ENCODE data around the gene GAPVD1. TPM values are rescaled to one million over a fixed set of nuclear protein-coding genes. Genes with fewer than 3 reads are reported as not detected.

The GAPVD1 gene
- total and polyA plus RNA-seq, 4 donors, result 10.6 to 138 (median 35.2) TPM

GRCh38 chr9:125411171-125411756 lies 149.6 kb downstream of the GAPVD1 start:
- Histone ChIP-seq H3K27me3 (ENCODE audit: control insufficient read depth in 3 of 3, insufficient read depth in 3 of 3, low read length in 2 of 3) (peaks cover 0 to 4% (median 0%) of the 10 kb centered on the region in 3 donors), H3K4me3 (no peak overlapping the region), H3K27ac (ENCODE audit: low read depth in 1 of 2, low read length in 1 of 2) (no peak overlapping the region), H3K4me1 (ENCODE audit: control insufficient read depth in 5 of 5, insufficient read depth in 5 of 5, low read length in 5 of 5) (peaks cover 0 to 8% (median 0%) of the 10 kb centered on the region in 5 donors), H3K9ac (ENCODE audit: insufficient read depth in 1 of 2, low read length in 2 of 2) (no peak overlapping the region), H3K9me3 (ENCODE audit: control insufficient read depth in 4 of 4, insufficient read depth in 3 of 4, low read length in 3 of 4) (peaks cover 0 to 4% (median 0%) of the 10 kb centered on the region in 4 donors), H3K36me3 (ENCODE audit: control insufficient read depth in 4 of 4, insufficient read depth in 4 of 4, low read length in 4 of 4) (no peaks in the 10 kb centered on the region)
- 78% methylated on average over 14 of the region's 14 CpGs for whole genome bisulfite sequencing, 2 donors
- TF ChIP-seq, protein P1, sequence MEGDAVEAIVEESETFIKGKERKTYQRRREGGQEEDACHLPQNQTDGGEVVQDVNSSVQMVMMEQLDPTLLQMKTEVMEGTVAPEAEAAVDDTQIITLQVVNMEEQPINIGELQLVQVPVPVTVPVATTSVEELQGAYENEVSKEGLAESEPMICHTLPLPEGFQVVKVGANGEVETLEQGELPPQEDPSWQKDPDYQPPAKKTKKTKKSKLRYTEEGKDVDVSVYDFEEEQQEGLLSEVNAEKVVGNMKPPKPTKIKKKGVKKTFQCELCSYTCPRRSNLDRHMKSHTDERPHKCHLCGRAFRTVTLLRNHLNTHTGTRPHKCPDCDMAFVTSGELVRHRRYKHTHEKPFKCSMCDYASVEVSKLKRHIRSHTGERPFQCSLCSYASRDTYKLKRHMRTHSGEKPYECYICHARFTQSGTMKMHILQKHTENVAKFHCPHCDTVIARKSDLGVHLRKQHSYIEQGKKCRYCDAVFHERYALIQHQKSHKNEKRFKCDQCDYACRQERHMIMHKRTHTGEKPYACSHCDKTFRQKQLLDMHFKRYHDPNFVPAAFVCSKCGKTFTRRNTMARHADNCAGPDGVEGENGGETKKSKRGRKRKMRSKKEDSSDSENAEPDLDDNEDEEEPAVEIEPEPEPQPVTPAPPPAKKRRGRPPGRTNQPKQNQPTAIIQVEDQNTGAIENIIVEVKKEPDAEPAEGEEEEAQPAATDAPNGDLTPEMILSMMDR (IDR thresholded peaks at IDR 0.05; ENCODE audit: control extremely low read depth, extremely low read depth), result no peak
- DNase-seq (no peak), ATAC-seq (ENCODE audit: insufficient read depth, low FRiP score) (no peak)

DNA sequence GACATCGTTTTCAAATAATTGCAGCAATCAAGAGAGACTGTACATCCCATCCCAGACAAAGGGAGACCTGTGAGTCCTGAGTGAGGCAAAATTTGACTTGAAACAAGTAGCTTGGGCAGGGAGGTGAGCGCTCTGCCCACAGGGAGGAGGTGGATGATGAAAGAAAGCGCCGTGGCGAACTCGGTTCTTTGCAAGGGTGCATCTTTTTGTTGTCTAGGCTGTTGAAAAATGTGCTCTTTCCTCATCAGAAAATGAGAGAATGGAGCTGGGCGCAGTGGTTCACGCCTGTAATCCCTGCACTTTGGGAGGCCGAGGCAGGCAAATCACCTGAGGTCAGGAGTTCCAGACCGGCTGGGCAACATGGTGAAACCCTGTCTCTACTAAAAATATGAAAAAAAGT lies 150.5 kb downstream of the GAPVD1 start:
- no peak for DNase-seq
- TF ChIP-seq, protein P1 (IDR thresholded peaks at IDR 0.05; ENCODE audit: control extremely low read depth, extremely low read depth), result no peak
- H3K4me1 ChIP-seq (ENCODE audit: control insufficient read depth in 5 of 5, insufficient read depth in 5 of 5, low read length in 5 of 5), result peaks cover 0 to 8% (median 0%) of the 10 kb centered on the region in 5 donors
- H3K27ac ChIP-seq (ENCODE audit: low read depth in 1 of 2, low read length in 1 of 2), result no peak overlapping the region
- H3K36me3 ChIP-seq (ENCODE audit: control insufficient read depth in 4 of 4, insufficient read depth in 4 of 4, low read length in 4 of 4), result no peaks in the 10 kb centered on the region
- H3K4me3 ChIP-seq, result no peak overlapping the region
- WGBS, 2 donors, result 84% methylated on average over 10 of the region's 10 CpGs
- no peaks in the 10 kb centered on the region for H3K27me3 ChIP-seq (ENCODE audit: control insufficient read depth in 3 of 3, insufficient read depth in 3 of 3, low read length in 2 of 3)
- peaks cover 0 to 4% (median 0%) of the 10 kb centered on the region in 4 donors for H3K9me3 ChIP-seq (ENCODE audit: control insufficient read depth in 4 of 4, insufficient read depth in 3 of 4, low read length in 3 of 4)
- H3K9ac ChIP-seq (ENCODE audit: insufficient read depth in 1 of 2, low read length in 2 of 2), result no peak overlapping the region
- no peak for ATAC-seq (ENCODE audit: insufficient read depth, low FRiP score)

GRCh38 chr9:125413579-125413978 lies 152.0 kb downstream of the GAPVD1 start:
- H3K4me1 ChIP-seq (ENCODE audit: control insufficient read depth in 5 of 5, insufficient read depth in 5 of 5, low read length in 5 of 5), result peaks cover 0 to 3% (median 0%) of the 10 kb centered on the region in 5 donors
- H3K9me3 ChIP-seq (ENCODE audit: control insufficient read depth in 4 of 4, insufficient read depth in 3 of 4, low read length in 3 of 4), result peaks cover 0 to 4% (median 0%) of the 10 kb centered on the region in 4 donors
- H3K4me3 ChIP-seq, result no peak overlapping the region
- no peaks in the 10 kb centered on the region for H3K36me3 ChIP-seq (ENCODE audit: control insufficient read depth in 4 of 4, insufficient read depth in 4 of 4, low read length in 4 of 4)
- H3K27ac ChIP-seq (ENCODE audit: low read depth in 1 of 2, low read length in 1 of 2), result no peak overlapping the region
- DNase-seq (no peak), ATAC-seq (ENCODE audit: insufficient read depth, low FRiP score) (no peak)
- H3K27me3 ChIP-seq (ENCODE audit: control insufficient read depth in 3 of 3, insufficient read depth in 3 of 3, low read length in 2 of 3), result no peaks in the 10 kb centered on the region
- H3K9ac ChIP-seq (ENCODE audit: insufficient read depth in 1 of 2, low read length in 2 of 2), result no peak overlapping the region
- TF ChIP-seq, protein P1 (IDR thresholded peaks at IDR 0.05; ENCODE audit: control extremely low read depth, extremely low read depth), result no peak
- 93 to 98% methylated on average over 8 of the region's 8 CpGs for WGBS, 2 donors
